HepG2 (cell line): ENCODE measurements around the gene AUP1. TPM values are rescaled to one million over a fixed set of nuclear protein-coding genes. Genes with fewer than 3 reads are reported as not detected.
A peak's percentile ranks its signal among the peaks of the same experiment; 100 is the strongest.

Experiments used
- AGO1 ChIP-seq: fragments of 200-400 bp; formaldehyde crosslinking; IDR thresholded peaks from 2 replicates; pipeline ENCODE4 v1.6.1; 2017; ENCODE audit warnings: mild to moderate bottlenecking, low read depth, low read length, moderate library complexity; ENCODE audit not compliant: poor library complexity, severe bottlenecking
- BHLHE40 ChIP-seq: IDR thresholded peaks from 2 replicates; pipeline ENCODE4 v1.6.1; 2011; ENCODE audit warnings: low read length, improper control_type of control experiment
- FOXA1 ChIP-seq, 2 experiments: fragments of 450-650 bp in 1 of 2; sonication (generic) in 1 of 2; formaldehyde crosslinking in 1 of 2; IDR thresholded peaks; 2 replicates each; pipeline versions ENCODE4 v1.4.0 to v1.6.1; 2016 to 2020; ENCODE audit warnings: missing genetic modification reagents in 1 of 2
- POLR2G ChIP-seq: fragments of 200-400 bp; formaldehyde crosslinking; IDR thresholded peaks from 2 replicates; pipeline ENCODE4 v1.6.1; 2018; ENCODE audit warnings: mild to moderate bottlenecking, low read depth, low read length, moderate library complexity
- SNAPC4 ChIP-seq: sonication (generic); formaldehyde crosslinking; IDR thresholded peaks from 2 replicates; pipeline ENCODE4 v1.4.0; 2020; ENCODE audit warnings: mild to moderate bottlenecking, missing genetic modification reagents
- YEATS4 ChIP-seq: sonication (generic); formaldehyde crosslinking; IDR thresholded peaks from 2 replicates; pipeline ENCODE4 v1.4.0; 2020; ENCODE audit warnings: missing genetic modification reagents, borderline replicate concordance
- ZNF232 ChIP-seq: sonication (generic); formaldehyde crosslinking; IDR thresholded peaks from 2 replicates; pipeline ENCODE4 v1.4.0; 2020; ENCODE audit warnings: missing genetic modification reagents, borderline replicate concordance
- ZNF432 ChIP-seq: sonication (generic); formaldehyde crosslinking; IDR thresholded peaks from 2 replicates; pipeline ENCODE4 v1.5.0; 2020; ENCODE audit warnings: missing genetic modification reagents, mild to moderate bottlenecking, borderline replicate concordance
- ZNF772 ChIP-seq: sonication (generic); formaldehyde crosslinking; IDR thresholded peaks from 2 replicates; pipeline ENCODE4 v1.5.0; 2020; ENCODE audit warnings: mild to moderate bottlenecking, missing genetic modification reagents
- polyA plus RNA-seq, 8 experiments: library from polyadenylated mRNA; depleted of rRNA in 3 of 8; stranded (reverse) in 7 of 8; unstranded in 1 of 8; fragments of >200 nt; fragmentation: Illumina TruSeq in 4 of 8; extraction: Trizol in 4 of 8; gene quantifications; 2 replicates each; pipeline versions ENCODE4 v1.2.1 to v1.2.3, GENCODE V29; 2011 to 2016; ENCODE audit warnings: low read depth in 4 of 8, missing spikeins in 1 of 8, mixed read lengths in 1 of 8; ENCODE audit not compliant: insufficient read depth in 1 of 8
- total RNA-seq, 5 experiments: library from RNA; depleted of rRNA; stranded (reverse); fragments of >200 nt; fragmentation: Illumina TruSeq; extraction: Trizol; gene quantifications; 2 replicates each; pipeline ENCODE4 v1.2.3, GENCODE V29; 2016; ENCODE audit warnings: low read depth in 1 of 5
- TF ChIP-seq, protein P1 (sequence below): sonication (generic); formaldehyde crosslinking; IDR thresholded peaks from 2 replicates; pipeline ENCODE4 v1.4.0; 2020; ENCODE audit warnings: missing genetic modification reagents, borderline replicate concordance

AUP1 gene
- total and polyA plus RNA-seq, 2 of the 13 experiments (the other 11 are each of a cell fraction or from before 2014, with no cell fraction given): 174 to 267 TPM

DNA sequence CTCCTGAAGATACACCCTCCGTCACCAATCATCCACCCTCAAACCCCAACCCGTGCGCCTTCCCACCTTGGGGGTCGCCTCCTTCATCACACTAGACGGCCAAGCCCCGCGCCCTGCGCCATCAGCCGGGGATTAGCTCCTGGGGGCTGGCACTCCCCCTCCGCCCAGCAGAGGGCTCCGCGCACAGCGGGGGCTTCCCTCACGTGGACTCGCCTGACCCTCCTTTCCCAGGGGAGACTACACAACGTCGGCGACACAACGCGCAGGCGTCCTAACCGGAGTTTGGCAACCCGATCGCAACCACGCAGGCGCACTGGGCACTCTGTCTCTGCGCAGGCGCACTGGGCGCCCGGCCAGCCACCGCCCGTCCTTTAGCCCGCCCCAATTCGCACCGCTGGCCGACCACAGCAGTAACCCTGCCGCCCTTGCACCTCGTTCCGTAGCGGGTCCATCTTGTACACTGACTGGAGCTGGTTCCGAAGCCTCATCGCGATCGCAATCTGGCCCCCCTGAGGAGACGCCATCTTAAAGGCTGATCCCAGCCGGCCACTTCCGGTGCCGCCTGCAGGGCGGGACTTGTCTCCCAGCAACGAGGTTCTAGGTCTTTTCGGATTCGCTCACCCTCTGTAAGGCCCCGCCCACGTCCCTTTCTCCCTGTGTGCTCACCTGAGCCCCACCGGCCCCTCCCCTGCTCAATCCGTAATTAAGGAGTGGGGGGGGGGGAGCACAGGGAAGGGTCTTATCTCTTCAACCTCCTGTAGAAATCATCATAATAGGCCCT is 22.2 kb downstream of the AUP1 start, which contains the start of gene PCGF1 (continued):
- peak; percentile 80 for TF ChIP-seq POLR2G
- peak; percentile 87 for TF ChIP-seq BHLHE40
- TF ChIP-seq YEATS4 (CRISPR knock-in tag): peak; percentile 89
- peak; percentile 98 for TF ChIP-seq AGO1
- no peak for TF ChIP-seq ZNF432 (CRISPR knock-in tag)
- TF ChIP-seq ZNF772: peak; percentile 96
- no peak for TF ChIP-seq FOXA1 (IDR thresholded peaks at IDR 0.05)
- TF ChIP-seq FOXA1 (CRISPR knock-in tag; IDR thresholded peaks at IDR 0.05): peak; percentile 52; the same call in 1 of the 2 replicates
- peak; percentile 82; the same call in 1 of the 2 replicates for TF ChIP-seq ZNF232 (CRISPR knock-in tag)
- TF ChIP-seq, protein P1, sequence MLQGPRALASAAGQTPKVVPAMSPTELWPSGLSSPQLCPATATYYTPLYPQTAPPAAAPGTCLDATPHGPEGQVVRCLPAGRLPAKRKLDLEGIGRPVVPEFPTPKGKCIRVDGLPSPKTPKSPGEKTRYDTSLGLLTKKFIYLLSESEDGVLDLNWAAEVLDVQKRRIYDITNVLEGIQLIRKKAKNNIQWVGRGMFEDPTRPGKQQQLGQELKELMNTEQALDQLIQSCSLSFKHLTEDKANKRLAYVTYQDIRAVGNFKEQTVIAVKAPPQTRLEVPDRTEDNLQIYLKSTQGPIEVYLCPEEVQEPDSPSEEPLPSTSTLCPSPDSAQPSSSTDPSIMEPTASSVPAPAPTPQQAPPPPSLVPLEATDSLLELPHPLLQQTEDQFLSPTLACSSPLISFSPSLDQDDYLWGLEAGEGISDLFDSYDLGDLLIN (CRISPR knock-in tag): peak; percentile 39; the same call in 1 of the 2 replicates
- TF ChIP-seq SNAPC4 (CRISPR knock-in tag): peak; percentile 62
- TF ChIP-seq, all 625 proteins: peak for 382
